ENCODE data around the gene USP50.
"Not testable (repeated sequence)": the region's sequence is repeated elsewhere in the genome, so short reads cannot be mapped to it uniquely, and the experiment has no call there.

The USP50 gene

DNA sequence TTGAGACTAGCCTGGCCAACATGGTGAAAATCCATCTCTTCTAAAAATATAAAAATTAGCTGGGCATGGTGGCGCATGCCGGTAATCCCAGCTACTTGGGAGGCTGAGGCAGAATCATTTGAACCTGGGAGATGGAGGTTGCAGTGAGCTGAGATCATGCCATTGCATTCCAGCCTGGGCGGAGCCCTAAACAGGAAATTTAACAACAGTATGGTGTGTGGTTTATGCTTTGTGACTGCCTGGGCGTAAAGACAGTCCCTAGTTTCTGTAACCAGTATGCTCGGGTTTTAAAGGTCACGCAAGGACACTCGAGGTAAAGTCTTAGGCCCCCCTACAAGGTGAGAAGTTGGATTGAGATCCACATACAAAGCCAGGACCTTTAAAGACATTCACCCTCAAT lies 43.3 kb downstream of the USP50 start:
- no peak for DNase-seq (ENCODE audit: low spot score)

DNA sequence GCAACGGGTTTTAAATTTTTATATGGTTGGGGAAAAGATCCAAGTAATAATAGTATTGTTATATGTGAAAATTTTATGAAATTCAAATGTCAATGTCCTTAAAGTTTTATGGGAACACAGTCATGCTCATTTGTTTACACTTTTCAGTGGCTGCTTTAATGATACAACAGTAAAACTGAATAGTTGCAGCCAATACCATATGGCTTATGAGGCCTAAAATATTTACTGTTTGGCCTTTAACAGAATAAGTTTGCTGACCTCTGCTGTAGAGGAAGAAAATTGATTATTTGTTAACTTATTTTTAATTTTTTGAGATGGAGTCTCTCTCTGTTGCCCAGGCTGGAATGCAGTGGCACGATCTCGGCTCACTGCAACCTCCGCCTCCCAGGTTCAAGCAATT lies 44.7 kb downstream of the USP50 start:
- no peak for DNase-seq (ENCODE audit: low spot score)

DNA sequence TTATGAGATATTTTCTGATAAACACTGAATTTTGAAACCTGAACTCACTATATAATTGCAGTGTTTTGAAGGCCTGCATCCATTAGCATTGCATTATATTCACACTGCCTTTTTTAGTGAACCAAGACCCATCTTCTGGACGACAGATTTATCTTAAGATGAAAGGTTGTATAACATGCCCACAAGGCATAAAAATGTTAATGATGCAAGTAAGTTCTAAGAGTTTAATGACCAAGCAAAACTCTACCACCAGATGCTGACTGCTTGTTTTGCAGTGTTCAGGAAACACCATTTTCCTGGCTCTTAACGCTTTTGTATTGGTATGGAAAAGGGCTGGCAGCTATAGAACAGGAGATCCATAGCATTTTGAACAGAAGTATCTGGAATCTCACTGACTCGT lies 46.1 kb downstream of the USP50 start:
- no peak for DNase-seq (ENCODE audit: low spot score)

DNA sequence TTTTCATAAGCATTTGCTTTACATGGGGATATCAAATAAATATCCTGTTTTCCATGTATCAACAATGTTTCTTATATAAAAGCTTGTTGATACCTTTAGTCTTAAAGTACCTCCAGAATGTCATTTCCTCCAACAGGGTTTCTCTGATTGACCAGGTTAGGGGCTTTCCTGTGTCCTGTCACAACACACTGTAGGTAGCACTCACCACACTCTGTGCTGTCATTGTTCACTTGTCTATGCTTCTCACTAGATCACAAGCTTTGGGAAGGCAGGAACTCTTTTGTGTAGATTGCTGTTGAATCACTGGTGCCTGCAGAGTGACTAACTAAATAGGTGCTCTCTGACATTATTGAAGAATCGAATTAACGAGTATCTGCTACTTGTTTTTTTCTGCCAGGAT lies 49.8 kb downstream of the USP50 start:
- DNase-seq (ENCODE audit: low spot score): no peak

DNA sequence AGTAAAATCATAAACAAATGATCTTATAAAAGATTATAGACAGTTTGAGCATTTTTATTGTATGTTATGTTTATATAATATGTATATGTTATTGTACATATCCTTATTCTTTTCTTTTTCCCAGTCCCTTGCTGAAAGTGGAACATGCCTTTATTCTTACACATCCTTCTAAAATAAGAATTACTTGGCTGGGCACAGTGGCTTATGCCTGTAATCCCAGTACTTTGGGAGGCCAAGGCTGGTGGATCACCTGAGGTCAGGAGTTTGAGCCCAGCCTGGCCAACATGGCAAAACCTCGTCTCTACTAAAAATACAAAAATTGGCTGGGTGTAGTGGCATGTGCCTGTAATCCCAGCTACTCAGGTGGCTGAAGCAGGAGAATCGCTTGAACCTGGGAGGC lies 51.9 kb downstream of the USP50 start:
- DNase-seq (ENCODE audit: low spot score): not testable (repeated sequence)

DNA sequence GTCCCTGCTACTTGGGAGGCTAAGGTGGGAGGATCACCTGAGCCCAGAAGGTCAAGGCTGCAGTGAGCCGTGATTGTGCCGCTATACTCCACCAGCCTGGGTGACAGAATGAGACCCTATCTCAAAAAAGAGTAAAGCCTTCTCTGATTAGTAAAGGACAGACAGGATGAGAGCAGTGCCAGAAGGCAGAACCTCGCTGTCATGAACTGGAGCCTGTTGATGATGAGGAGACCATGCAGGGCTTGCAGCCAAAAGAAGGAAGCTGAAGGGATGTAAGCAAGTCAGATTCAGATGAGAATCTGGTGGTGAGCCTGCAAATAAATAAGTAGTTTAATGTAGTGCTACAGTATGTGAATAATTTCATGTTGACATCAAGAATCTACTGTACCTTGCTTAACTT lies 52.8 kb downstream of the USP50 start:
- DNase-seq (ENCODE audit: low spot score): no peak

DNA sequence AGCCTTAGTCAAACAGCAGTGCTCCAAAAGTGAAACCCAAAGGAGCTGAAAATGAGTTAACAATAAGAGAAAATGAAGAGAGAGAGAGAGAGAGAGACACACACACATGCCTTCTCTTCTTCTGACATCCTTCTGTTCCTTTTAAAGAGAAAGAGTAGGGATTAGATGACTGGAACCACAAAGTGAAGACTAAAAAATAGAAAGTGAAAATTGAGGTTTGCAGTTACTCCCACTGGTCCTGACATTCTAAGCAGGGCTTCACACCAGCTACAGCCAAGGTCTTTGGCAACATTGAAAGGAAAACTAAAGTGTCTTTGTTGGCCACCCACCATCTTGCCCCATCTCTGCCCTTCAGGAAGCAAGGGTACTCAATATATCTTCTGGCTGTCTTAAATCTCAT lies 59.2 kb downstream of the USP50 start:
- no peak for DNase-seq (ENCODE audit: low spot score)

DNA sequence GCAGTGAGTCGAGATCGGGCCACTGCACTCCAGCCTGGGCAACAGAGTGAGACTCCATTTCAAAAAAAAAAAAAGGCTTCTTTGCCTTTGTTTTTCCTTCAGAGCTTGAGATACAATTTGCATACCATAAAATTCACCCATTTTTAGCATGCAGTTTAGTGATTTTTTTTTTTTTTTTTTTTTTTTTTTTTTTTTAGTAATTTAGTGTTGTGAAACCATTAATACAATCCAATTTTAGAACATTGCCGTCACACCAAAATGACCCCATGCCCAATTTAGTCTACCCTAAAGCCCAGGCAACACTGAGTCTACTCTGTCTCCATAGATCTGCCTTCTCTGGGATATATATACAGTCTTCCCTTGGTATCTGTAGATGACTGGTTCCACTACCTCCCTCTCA lies 61.1 kb downstream of the USP50 start:
- no peak for DNase-seq (ENCODE audit: low spot score)

DNA sequence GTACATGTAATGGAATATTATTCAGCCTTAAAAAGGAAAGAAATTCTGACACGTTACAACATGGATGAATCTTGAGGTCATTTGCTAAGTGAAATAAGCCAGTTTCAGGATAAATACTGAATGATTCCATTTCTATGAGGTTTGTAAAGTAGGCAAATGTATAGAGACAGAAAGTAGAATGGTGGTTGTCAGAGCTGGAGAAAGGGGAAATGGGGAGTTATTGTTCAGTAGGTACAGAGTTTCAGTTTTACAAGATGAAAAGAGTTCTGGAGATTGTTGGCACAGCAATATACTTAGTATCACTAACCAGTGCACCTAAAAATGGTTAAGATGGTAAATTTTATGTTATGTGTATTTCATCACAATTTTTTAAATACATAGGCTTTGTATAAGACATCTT lies 61.7 kb downstream of the USP50 start:
- no peak for DNase-seq (ENCODE audit: low spot score)

DNA sequence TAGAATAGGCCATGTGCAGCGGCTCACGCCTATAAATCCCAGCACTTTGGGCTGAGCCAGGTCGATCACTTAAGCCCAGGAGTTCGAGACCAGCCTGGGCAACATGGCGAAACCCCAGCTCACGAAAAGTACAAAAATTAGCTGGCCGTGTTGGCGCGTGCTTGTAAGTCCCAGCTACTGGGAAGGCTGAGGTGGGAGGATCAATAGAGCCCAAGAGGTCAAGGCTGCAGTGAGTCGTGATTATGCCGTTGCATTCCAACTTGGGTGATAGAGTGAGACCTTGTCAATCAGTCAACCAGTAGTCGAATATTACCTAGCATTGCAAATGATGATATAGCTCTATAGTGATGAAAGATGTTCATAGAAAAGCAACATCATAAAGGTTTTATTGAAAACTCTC lies 70.3 kb downstream of the USP50 start:
- DNase-seq (ENCODE audit: low spot score): no peak

DNA sequence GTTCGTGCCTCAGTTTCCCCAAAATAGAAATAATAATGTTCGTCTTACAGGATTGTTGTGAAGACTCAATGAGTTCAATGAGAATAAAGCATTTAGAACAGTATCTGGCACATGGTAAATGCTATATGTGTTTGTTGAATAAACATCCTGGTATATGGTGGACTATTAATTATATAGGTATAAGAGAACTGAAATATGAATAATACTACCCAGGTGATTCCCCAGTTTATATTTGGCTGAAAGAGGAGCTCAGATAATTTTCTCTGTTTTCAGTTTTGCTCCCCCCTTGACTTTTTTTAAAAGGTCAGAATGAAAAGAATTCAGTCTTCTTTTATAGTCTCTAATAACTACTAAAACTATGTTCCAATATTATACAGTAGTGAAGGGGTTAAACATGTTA lies 75.4 kb downstream of the USP50 start:
- no peak for DNase-seq (ENCODE audit: low spot score)

DNA sequence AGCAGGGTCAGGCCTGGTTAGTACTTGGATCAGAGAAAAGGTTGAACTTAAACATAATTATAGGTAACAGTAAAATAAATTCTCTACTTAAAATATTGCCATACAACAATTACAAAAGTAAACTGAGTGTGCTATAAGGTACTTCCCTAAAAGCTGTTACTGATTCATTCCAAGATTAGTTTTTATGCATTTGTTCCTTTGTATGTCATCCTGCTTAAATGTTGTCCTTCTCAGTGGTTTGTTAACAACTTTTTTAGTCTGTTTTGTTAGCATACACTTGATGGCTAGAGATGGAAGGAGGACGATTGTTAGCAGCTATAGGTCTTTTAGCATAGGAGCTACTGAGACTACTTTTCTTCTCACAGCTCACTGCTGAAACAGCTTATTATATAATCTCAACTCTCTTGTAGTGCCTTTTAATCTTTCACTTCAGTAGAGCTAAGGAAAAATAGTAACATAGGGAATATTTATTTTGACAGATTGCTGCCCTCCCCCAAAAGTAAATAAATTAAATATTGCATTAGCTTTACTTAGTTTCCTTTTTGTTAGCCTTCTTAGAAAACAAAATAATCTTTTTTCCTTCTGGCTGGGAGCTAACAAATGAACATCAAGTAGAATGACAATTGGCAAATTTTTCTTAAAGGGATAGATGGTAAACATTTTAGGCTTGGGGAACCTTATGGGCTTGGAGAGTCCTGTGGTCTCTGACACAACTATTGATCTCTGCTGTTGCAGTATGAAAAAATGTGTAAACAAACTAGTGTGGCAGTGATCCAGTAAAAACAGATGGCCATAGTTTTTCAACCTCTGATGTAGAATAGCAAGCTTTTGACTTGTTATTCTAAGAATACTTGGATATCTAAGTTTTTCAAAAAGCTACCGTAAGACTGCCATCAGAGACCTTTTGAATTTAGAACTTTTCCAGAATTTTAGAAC lies 82.8 kb downstream of the USP50 start:
- peak; percentile 55 for DNase-seq (ENCODE audit: low spot score)

DNA sequence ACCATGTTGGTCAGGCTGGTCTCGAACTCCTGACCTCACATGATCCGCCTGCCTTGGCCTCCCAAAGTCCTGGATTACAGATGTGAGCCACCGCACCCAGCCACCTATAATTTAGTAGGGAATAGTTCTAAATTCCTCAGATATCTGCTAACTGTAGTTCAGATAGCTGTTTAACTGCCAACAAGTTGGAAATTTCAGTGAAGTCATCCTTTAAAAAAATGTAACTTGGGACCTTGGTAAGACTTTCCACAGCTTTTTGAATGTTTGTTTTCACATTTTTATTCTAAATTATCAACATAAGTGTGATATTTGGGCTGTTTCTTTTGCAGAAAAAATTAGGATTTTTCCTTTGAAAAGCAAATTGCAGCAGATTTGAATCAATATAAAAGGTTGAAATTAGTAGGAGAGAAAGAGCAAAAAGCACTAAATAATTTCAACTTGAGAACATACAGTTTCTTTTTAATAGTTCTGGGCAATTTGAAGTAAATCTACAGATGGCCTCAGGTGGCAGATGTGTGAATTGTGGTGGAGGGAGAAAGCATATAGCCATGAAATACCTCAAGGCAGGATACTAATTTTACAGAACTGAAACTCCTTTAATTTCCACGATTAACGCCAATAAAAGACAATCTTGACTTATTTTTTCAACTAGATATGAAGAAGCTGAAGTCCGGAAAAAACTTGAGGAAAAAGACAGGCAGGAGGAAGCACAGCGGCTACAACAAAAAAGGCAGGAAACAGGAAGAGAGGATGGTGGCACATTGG lies 87.9 kb downstream of the USP50 start:
- no peak for DNase-seq (ENCODE audit: low spot score)

DNA sequence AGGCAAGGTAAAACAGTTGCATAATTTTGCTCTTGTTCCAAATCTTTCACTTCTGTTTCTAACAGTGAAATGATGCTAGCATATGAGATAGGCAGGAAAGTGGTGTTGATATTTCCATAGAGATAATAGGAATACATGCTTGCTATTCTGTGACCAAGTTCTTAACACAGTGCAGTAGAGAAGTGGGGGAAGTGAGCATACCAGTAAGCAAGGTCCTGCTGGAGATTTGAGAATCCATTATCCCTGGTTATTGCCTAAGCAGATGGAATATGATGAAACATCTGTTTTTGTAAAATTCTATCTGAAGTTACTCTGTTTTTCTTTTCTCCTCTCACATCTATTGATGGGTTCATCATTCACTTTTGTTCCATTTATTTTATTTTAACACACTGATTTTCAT lies 93.5 kb downstream of the USP50 start:
- DNase-seq (ENCODE audit: low spot score): no peak
